ENCODE data around the gene ATP6V1G3. TPM values are rescaled to one million over a fixed set of nuclear protein-coding genes. Genes with fewer than 3 reads are reported as not detected.

ATP6V1G3 gene
- total and polyA plus RNA-seq, 4 experiments from 2014 or later, result not detected

- Mint-ChIP-seq H3K27ac (peak overlapping the region in 1 of 7 donors; percentile 18), H3K4me1 (peaks cover 4 to 8% (median 5%) of the 10 kb centered on the region in 4 donors), H3K9me3 (peaks cover 3 to 25% (median 7%) of the 10 kb centered on the region in 8 donors), H3K4me3 (no peak overlapping the region), H3K27me3 (no peaks in the 10 kb centered on the region), H3K36me3 (peaks cover 2 to 5% of the 10 kb centered on the region in 2 donors)
- H3K4me3 ChIP-seq (ENCODE audit: low read length in 2 of 2), result no peak overlapping the region
- no peaks in the 10 kb centered on the region for H3K9me3 ChIP-seq (ENCODE audit: control insufficient read depth in 1 of 2, low read length in 2 of 2)
- H3K36me3 ChIP-seq (ENCODE audit: insufficient read depth, low read length), result no peaks in the 10 kb centered on the region
- no peak for DNase-seq
- intact Hi-C loops (cut with micrococcal nuclease), result no loop called here
- no peak overlapping the region for H3K27ac ChIP-seq (ENCODE audit: low read depth, low read length)
- H3K4me1 ChIP-seq (ENCODE audit: insufficient read depth, low read length), result no peaks in the 10 kb centered on the region
- ChIA-PET POLR2A (ENCODE audit: partially characterized antibody) (no interaction called here), CTCF (ENCODE audit: partially characterized antibody) (interaction anchor here (1.2 kb wide), 1 partner anchor 32 kb away, joined by 3 read pairs; no protein-coding TSS in a partner anchor)
- H3K27me3 ChIP-seq (ENCODE audit: insufficient read depth, low read length), result no peaks in the 10 kb centered on the region
Observed at GRCh38 chr1:198499588-198499987, 40.9 kb downstream of the ATP6V1G3 start.

GRCh38 chr1:198498881-198499280 is 41.6 kb downstream of the ATP6V1G3 start:
- Histone ChIP-seq H3K4me1 (ENCODE audit: insufficient read depth, low read length) (no peaks in the 10 kb centered on the region), H3K9me3 (ENCODE audit: control insufficient read depth in 1 of 2, low read length in 2 of 2) (no peaks in the 10 kb centered on the region), H3K27ac (ENCODE audit: low read depth, low read length) (no peak overlapping the region), H3K36me3 (ENCODE audit: insufficient read depth, low read length) (no peaks in the 10 kb centered on the region), H3K27me3 (ENCODE audit: insufficient read depth, low read length) (no peaks in the 10 kb centered on the region), H3K4me3 (ENCODE audit: low read length in 2 of 2) (no peak overlapping the region)
- Mint-ChIP-seq H3K27me3 (no peaks in the 10 kb centered on the region), H3K9me3 (peaks cover 0 to 22% (median 7%) of the 10 kb centered on the region in 8 donors), H3K36me3 (peaks cover 2 to 5% of the 10 kb centered on the region in 2 donors), H3K27ac (no peak overlapping the region), H3K4me1 (peaks cover 4 to 8% (median 5%) of the 10 kb centered on the region in 4 donors), H3K4me3 (no peak overlapping the region)
- intact Hi-C loops (cut with micrococcal nuclease), result no loop called here
- no peak for DNase-seq
- ChIA-PET POLR2A (ENCODE audit: partially characterized antibody) (no interaction called here), CTCF (ENCODE audit: partially characterized antibody) (interaction anchor here (1.2 kb wide), 1 partner anchor 31 kb away, joined by 3 read pairs; no protein-coding TSS in a partner anchor)

- intact Hi-C loops (cut with micrococcal nuclease), result no loop called here
- DNase-seq, result no peak
- Histone ChIP-seq H3K36me3 (ENCODE audit: insufficient read depth, low read length) (no peaks in the 10 kb centered on the region), H3K27me3 (ENCODE audit: insufficient read depth, low read length) (no peaks in the 10 kb centered on the region), H3K4me1 (ENCODE audit: insufficient read depth, low read length) (no peaks in the 10 kb centered on the region), H3K9me3 (ENCODE audit: control insufficient read depth in 1 of 2, low read length in 2 of 2) (no peaks in the 10 kb centered on the region), H3K27ac (ENCODE audit: low read depth, low read length) (no peak overlapping the region), H3K4me3 (ENCODE audit: low read length in 2 of 2) (no peak overlapping the region)
- ChIA-PET POLR2A (ENCODE audit: partially characterized antibody) (no interaction called here), CTCF (ENCODE audit: partially characterized antibody) (no interaction called here)
- Mint-ChIP-seq H3K27ac (no peak overlapping the region), H3K27me3 (no peaks in the 10 kb centered on the region), H3K9me3 (peaks cover 0 to 14% (median 4%) of the 10 kb centered on the region in 8 donors), H3K4me1 (peaks cover 3 to 8% (median 5%) of the 10 kb centered on the region in 4 donors), H3K4me3 (no peak overlapping the region), H3K36me3 (peaks cover 0 to 2% of the 10 kb centered on the region in 2 donors)
Observed at GRCh38 chr1:198498103-198498385, 42.4 kb downstream of the ATP6V1G3 start.

GRCh38 chr1:198497326-198498102 is 43.0 kb downstream of the ATP6V1G3 start:
- H3K36me3 ChIP-seq (ENCODE audit: insufficient read depth, low read length), result no peaks in the 10 kb centered on the region
- intact Hi-C loops (cut with micrococcal nuclease), result no loop called here
- DNase-seq, result no peak
- H3K27ac ChIP-seq (ENCODE audit: low read depth, low read length), result no peak overlapping the region
- H3K27me3 ChIP-seq (ENCODE audit: insufficient read depth, low read length), result no peaks in the 10 kb centered on the region
- peak overlapping the region in 2 of 7 donors; percentile 0 to 22 for H3K27ac Mint-ChIP-seq
- ChIA-PET CTCF (ENCODE audit: partially characterized antibody) (no interaction called here), POLR2A (ENCODE audit: partially characterized antibody) (no interaction called here)
- H3K9me3 ChIP-seq (ENCODE audit: control insufficient read depth in 1 of 2, low read length in 2 of 2), result no peaks in the 10 kb centered on the region
- no peak overlapping the region for H3K4me3 ChIP-seq (ENCODE audit: low read length in 2 of 2)
- H3K9me3 Mint-ChIP-seq, result peaks cover 0 to 14% (median 3%) of the 10 kb centered on the region in 8 donors
- no peaks in the 10 kb centered on the region for H3K4me1 ChIP-seq (ENCODE audit: insufficient read depth, low read length)
- no peaks in the 10 kb centered on the region for H3K27me3 Mint-ChIP-seq
- no peaks in the 10 kb centered on the region for H3K36me3 Mint-ChIP-seq
- no peak overlapping the region for H3K4me3 Mint-ChIP-seq
- peaks cover 3 to 8% (median 4%) of the 10 kb centered on the region in 4 donors for H3K4me1 Mint-ChIP-seq

GRCh38 chr1:198496216-198497143 is 44.0 kb downstream of the ATP6V1G3 start:
- H3K27me3 ChIP-seq (ENCODE audit: insufficient read depth, low read length), result no peaks in the 10 kb centered on the region
- intact Hi-C loops (cut with micrococcal nuclease), result no loop called here
- H3K27ac ChIP-seq (ENCODE audit: low read depth, low read length), result no peak overlapping the region
- H3K9me3 Mint-ChIP-seq, result peaks cover 0 to 14% (median 2%) of the 10 kb centered on the region in 8 donors
- POLR2A ChIA-PET (ENCODE audit: partially characterized antibody), result interaction anchor here (0.8 kb wide), 1 partner anchor 23 kb away, joined by 3 read pairs; no protein-coding TSS in a partner anchor
- H3K36me3 ChIP-seq (ENCODE audit: insufficient read depth, low read length), result no peaks in the 10 kb centered on the region
- no peaks in the 10 kb centered on the region for H3K36me3 Mint-ChIP-seq
- H3K4me3 ChIP-seq (ENCODE audit: low read length in 2 of 2), result no peak overlapping the region
- no peaks in the 10 kb centered on the region for H3K27me3 Mint-ChIP-seq
- DNase-seq, result no peak
- peak overlapping the region in 1 of 7 donors; percentile 22 for H3K27ac Mint-ChIP-seq
- no peak overlapping the region for H3K4me3 Mint-ChIP-seq
- peaks cover 2 to 8% (median 4%) of the 10 kb centered on the region in 4 donors for H3K4me1 Mint-ChIP-seq
- no peaks in the 10 kb centered on the region for H3K4me1 ChIP-seq (ENCODE audit: insufficient read depth, low read length)
- H3K9me3 ChIP-seq (ENCODE audit: control insufficient read depth in 1 of 2, low read length in 2 of 2), result no peaks in the 10 kb centered on the region
- CTCF ChIA-PET (ENCODE audit: partially characterized antibody), result interaction anchor here (0.7 kb wide), 1 partner anchor 220 kb away, joined by 3 read pairs; no protein-coding TSS in a partner anchor

- POLR2A ChIA-PET (ENCODE audit: partially characterized antibody), result interaction anchor here (0.8 kb wide), 1 partner anchor 24 kb away, joined by 3 read pairs; no protein-coding TSS in a partner anchor
Observed at GRCh38 chr1:198495631-198496030, 44.8 kb downstream of the ATP6V1G3 start.

GRCh38 chr1:198494658-198495103 is 45.8 kb downstream of the ATP6V1G3 start:
- H3K4me1 ChIP-seq (ENCODE audit: insufficient read depth, low read length), result no peaks in the 10 kb centered on the region
- H3K9me3 ChIP-seq (ENCODE audit: control insufficient read depth in 1 of 2, low read length in 2 of 2), result no peaks in the 10 kb centered on the region
- intact Hi-C loops (cut with micrococcal nuclease), result no loop called here
- Mint-ChIP-seq H3K9me3 (peaks cover 0 to 2% (median 0%) of the 10 kb centered on the region in 8 donors), H3K27ac (no peak overlapping the region), H3K4me1 (peaks cover 2 to 8% (median 4%) of the 10 kb centered on the region in 4 donors), H3K27me3 (peaks cover 0 to 2% of the 10 kb centered on the region in 2 donors), H3K36me3 (no peaks in the 10 kb centered on the region), H3K4me3 (no peak overlapping the region)
- ChIA-PET CTCF (ENCODE audit: partially characterized antibody) (no interaction called here), POLR2A (ENCODE audit: partially characterized antibody) (no interaction called here)
- H3K27me3 ChIP-seq (ENCODE audit: insufficient read depth, low read length), result no peaks in the 10 kb centered on the region
- no peaks in the 10 kb centered on the region for H3K36me3 ChIP-seq (ENCODE audit: insufficient read depth, low read length)
- no peak for DNase-seq
- no peak overlapping the region for H3K4me3 ChIP-seq (ENCODE audit: low read length in 2 of 2)
- H3K27ac ChIP-seq (ENCODE audit: low read depth, low read length), result no peak overlapping the region

More at GRCh38 chr1:198495631-198496030, 44.8 kb downstream of the ATP6V1G3 start:
- Mint-ChIP-seq H3K4me3 (no peak overlapping the region), H3K27ac (no peak overlapping the region), H3K9me3 (peaks cover 0 to 12% (median 2%) of the 10 kb centered on the region in 8 donors), H3K4me1 (peaks cover 2 to 8% (median 4%) of the 10 kb centered on the region in 4 donors), H3K36me3 (no peaks in the 10 kb centered on the region), H3K27me3 (peaks cover 0 to 2% of the 10 kb centered on the region in 2 donors)
- CTCF ChIA-PET (ENCODE audit: partially characterized antibody), result no interaction called here
- H3K36me3 ChIP-seq (ENCODE audit: insufficient read depth, low read length), result no peaks in the 10 kb centered on the region
- no peaks in the 10 kb centered on the region for H3K9me3 ChIP-seq (ENCODE audit: control insufficient read depth in 1 of 2, low read length in 2 of 2)
- intact Hi-C loops (cut with micrococcal nuclease), result no loop called here
- no peaks in the 10 kb centered on the region for H3K4me1 ChIP-seq (ENCODE audit: insufficient read depth, low read length)
- H3K4me3 ChIP-seq (ENCODE audit: low read length in 2 of 2), result no peak overlapping the region
- H3K27ac ChIP-seq (ENCODE audit: low read depth, low read length), result no peak overlapping the region
- no peak for DNase-seq
- H3K27me3 ChIP-seq (ENCODE audit: insufficient read depth, low read length), result no peaks in the 10 kb centered on the region

All from CD4-positive, alpha-beta memory T cell (primary cell).